Neutrophil (primary cell): Measurements from ENCODE around the gene TMEM167B.

Source experiments
- H3K27ac ChIP-seq: fragments of 200-600 bp; sonication (generic); 2 replicates; pipeline ENCODE4 v1.5.1; 2016; ENCODE audit warnings: mild to moderate bottlenecking, moderate library complexity
- H3K27me3 ChIP-seq: fragments of 200-600 bp; sonication (generic); 2 replicates; pipeline ENCODE4 v1.6.0; 2016; ENCODE audit warnings: mild to moderate bottlenecking
- H3K36me3 ChIP-seq: fragments of 200-600 bp; sonication (generic); 2 replicates; pipeline ENCODE4 v1.5.1; 2017
- H3K4me1 ChIP-seq, 2 experiments: fragments of 200-600 bp in 1 of 2; sonication (generic) in 1 of 2; 1 replicate in 1 of 2; 2 replicates in 1 of 2; pipeline versions ENCODE4 v1.5.1 to v1.6.1; 2013 to 2016; ENCODE audit warnings: low read depth in 1 of 2, low read length in 1 of 2, mild to moderate bottlenecking in 1 of 2, moderate library complexity in 1 of 2; ENCODE audit not compliant: control insufficient read depth in 1 of 2, insufficient read depth in 1 of 2
- H3K4me3 ChIP-seq, 2 experiments: fragments of 200-600 bp in 1 of 2; sonication (generic) in 1 of 2; 1 replicate in 1 of 2; 2 replicates in 1 of 2; pipeline ENCODE4 v1.5.1; 2013 to 2016; ENCODE audit warnings: low read depth in 1 of 2, low read length in 1 of 2, mild to moderate bottlenecking in 1 of 2, moderate library complexity in 1 of 2
- H3K9me3 ChIP-seq: fragments of 200-600 bp; sonication (generic); 2 replicates; pipeline ENCODE4 v1.5.1; 2016
- CTCF ChIP-seq: fragments of 200-600 bp; sonication (generic); IDR thresholded peaks from 2 replicates; pipeline ENCODE4 v1.5.1; 2016; ENCODE audit warnings: antibody characterized with exemption

TMEM167B gene

GRCh38 chr1:109133002-109133706 is 42.6 kb downstream of the TMEM167B start:
- H3K27ac ChIP-seq = peak overlapping the region; percentile 86
- H3K36me3 ChIP-seq = no peaks in the 10 kb centered on the region
- no peak for TF ChIP-seq CTCF
- H3K4me1 ChIP-seq = peaks cover 37 to 39% of the 10 kb centered on the region in 2 experiments
- H3K9me3 ChIP-seq = no peaks in the 10 kb centered on the region
- peak overlapping the region in 1 of 2 experiments; percentile 47 for H3K4me3 ChIP-seq
- H3K27me3 ChIP-seq = no peaks in the 10 kb centered on the region

- no peaks in the 10 kb centered on the region for H3K9me3 ChIP-seq
- H3K4me1 ChIP-seq = peaks cover 42 to 46% of the 10 kb centered on the region in 2 experiments
- no peak for TF ChIP-seq CTCF
- no peaks in the 10 kb centered on the region for H3K27me3 ChIP-seq
- peak overlapping the region; percentile 86 for H3K27ac ChIP-seq
- H3K36me3 ChIP-seq = no peaks in the 10 kb centered on the region
- peak overlapping the region; percentile 31 to 47 for H3K4me3 ChIP-seq
Measured at GRCh38 chr1:109133815-109134214, 43.3 kb downstream of the TMEM167B start.

- Histone ChIP-seq H3K36me3 (no peaks in the 10 kb centered on the region), H3K4me1 (peaks cover 44 to 50% of the 10 kb centered on the region in 2 experiments), H3K4me3 (peak overlapping the region; percentile 31 to 47), H3K27ac (peak overlapping the region; percentile 86), H3K27me3 (no peaks in the 10 kb centered on the region), H3K9me3 (no peaks in the 10 kb centered on the region)
- no peak for TF ChIP-seq CTCF
Measured at GRCh38 chr1:109134423-109134822, 43.9 kb downstream of the TMEM167B start.

- TF ChIP-seq CTCF = no peak
- Histone ChIP-seq H3K27me3 (no peaks in the 10 kb centered on the region), H3K36me3 (no peaks in the 10 kb centered on the region), H3K4me3 (no peak overlapping the region), H3K4me1 (peaks cover 44 to 50% of the 10 kb centered on the region in 2 experiments), H3K27ac (no peak overlapping the region), H3K9me3 (no peaks in the 10 kb centered on the region)
Measured at GRCh38 chr1:109135940-109136339, 45.4 kb downstream of the TMEM167B start.

- TF ChIP-seq CTCF = no peak
- H3K4me1 ChIP-seq = peaks cover 44 to 50% of the 10 kb centered on the region in 2 experiments
- no peaks in the 10 kb centered on the region for H3K27me3 ChIP-seq
- no peak overlapping the region for H3K4me3 ChIP-seq
- H3K27ac ChIP-seq = no peak overlapping the region
- H3K9me3 ChIP-seq = no peaks in the 10 kb centered on the region
- H3K36me3 ChIP-seq = no peaks in the 10 kb centered on the region
Measured at GRCh38 chr1:109136766-109137165, 46.2 kb downstream of the TMEM167B start.
